Measurements from ENCODE around the gene GRK4.

GRCh38 chr4:3035674-3036073 lies 72.3 kb downstream of the GRK4 start:
- TF ChIP-seq CTCF (IDR thresholded peaks at IDR 0.05) (no peak), POLR2A (IDR thresholded peaks at IDR 0.05) (no peak)
